Loucy (cell line): ENCODE measurements around the gene CD68.
A peak's percentile ranks its signal among the peaks of the same experiment; 100 is the strongest.

Experiments used
- H2AFZ ChIP-seq: fragments of 200-600 bp; sonication (generic); 2 replicates; pipeline ENCODE4 v1.6.0; 2016; ENCODE audit warnings: antibody characterized with exemption, mild to moderate bottlenecking, low read length, moderate library complexity
- H3F3A ChIP-seq: fragments of 200-600 bp; 2 replicates; pipeline ENCODE4 v1.6.0; 2016; ENCODE audit warnings: antibody characterized with exemption, low read depth, mild to moderate bottlenecking
- H3K27me3 ChIP-seq: fragments of 200-600 bp; sonication (generic); 2 replicates; pipeline ENCODE4 v1.6.1; 2014; ENCODE audit warnings: low read length, mild to moderate bottlenecking; ENCODE audit not compliant: insufficient read depth, poor library complexity, severe bottlenecking
- H3K36me3 ChIP-seq: fragments of 200-600 bp; sonication (generic); 2 replicates; pipeline ENCODE4 v1.6.1; 2016; ENCODE audit warnings: low read length; ENCODE audit not compliant: insufficient read depth
- H3K4me1 ChIP-seq: fragments of 200-600 bp; sonication (generic); 2 replicates; pipeline ENCODE4 v1.5.1; 2014; ENCODE audit warnings: low read length, mild to moderate bottlenecking; ENCODE audit not compliant: insufficient read depth, poor library complexity, severe bottlenecking
- H3K4me2 ChIP-seq: fragments of 200-600 bp; sonication (generic); 2 replicates; pipeline ENCODE4 v1.6.0; 2014; ENCODE audit warnings: antibody characterized with exemption, low read length, low read depth, mild to moderate bottlenecking; ENCODE audit not compliant: poor library complexity, severe bottlenecking
- H3K4me3 ChIP-seq: fragments of 200-600 bp; sonication (generic); 2 replicates; pipeline ENCODE4 v1.5.1; 2014; ENCODE audit warnings: low read length, mild to moderate bottlenecking, mixed read lengths; ENCODE audit not compliant: poor library complexity, severe bottlenecking
- H3K79me2 ChIP-seq: fragments of 200-600 bp; sonication (generic); 2 replicates; pipeline ENCODE4 v1.6.1; 2014; ENCODE audit warnings: low read length; ENCODE audit not compliant: insufficient read depth
- H3K9ac ChIP-seq: fragments of 200-600 bp; sonication (generic); 2 replicates; pipeline ENCODE4 v1.6.0; 2014; ENCODE audit warnings: mild to moderate bottlenecking, low read depth, low read length, moderate library complexity; ENCODE audit not compliant: poor library complexity, severe bottlenecking
- H3K9me2 ChIP-seq: fragments of 200-600 bp; sonication (generic); replicated peaks from 2 replicates; pipeline ENCODE4 v1.6.1; 2016; ENCODE audit warnings: low read depth, low read length, mixed read lengths
- H3K9me3 ChIP-seq: fragments of 200-600 bp; sonication (generic); 2 replicates; pipeline ENCODE4 v1.6.1; 2014; ENCODE audit warnings: mild to moderate bottlenecking, antibody characterized with exemption, low read length, low read depth; ENCODE audit not compliant: insufficient read depth
- H4K20me1 ChIP-seq: fragments of 200-600 bp; sonication (generic); 2 replicates; pipeline ENCODE4 v1.6.0; 2014; ENCODE audit warnings: antibody characterized with exemption, low read length, mild to moderate bottlenecking; ENCODE audit not compliant: insufficient read depth, poor library complexity, severe bottlenecking
- CTCF ChIP-seq: fragments of 200-600 bp; sonication (generic); conservative IDR thresholded peaks from 2 replicates; pipeline ENCODE4 v1.5.1; 2014; ENCODE audit warnings: mild to moderate bottlenecking, antibody characterized with exemption, low read length
- EZH2phosphoT487 ChIP-seq: fragments of 200-600 bp; IDR thresholded peaks from 2 replicates; pipeline ENCODE4 v1.6.1; 2018; ENCODE audit warnings: antibody characterized with exemption, mild to moderate bottlenecking, moderate library complexity, borderline replicate concordance

CD68 gene

GRCh38 chr17:7579834-7580603 is 581 bp downstream of the CD68 start:
- H3K4me3 ChIP-seq, result peak overlapping the region; percentile 2
- peaks cover 27% of the 10 kb centered on the region for H3F3A ChIP-seq
- TF ChIP-seq CTCF, result no peak
- no peak for TF ChIP-seq EZH2phosphoT487
- no peaks in the 10 kb centered on the region for H3K9me2 ChIP-seq
- H3K4me1 ChIP-seq, result peaks cover 45% of the 10 kb centered on the region
- H3K4me2 ChIP-seq, result peak overlapping the region; percentile 39
- peaks cover 72% of the 10 kb centered on the region for H3K79me2 ChIP-seq
- peaks cover 45% of the 10 kb centered on the region for H4K20me1 ChIP-seq
- H2AFZ ChIP-seq, result no peak overlapping the region
- H3K9ac ChIP-seq, result peak overlapping the region; percentile 29
- peaks cover 60% of the 10 kb centered on the region for H3K36me3 ChIP-seq
- no peaks in the 10 kb centered on the region for H3K27me3 ChIP-seq
- no peaks in the 10 kb centered on the region for H3K9me3 ChIP-seq

GRCh38 chr17:7580604-7581575 is 1.5 kb downstream of the CD68 start:
- H3K4me2 ChIP-seq, result no peak overlapping the region
- H4K20me1 ChIP-seq, result peaks cover 36% of the 10 kb centered on the region
- peaks cover 72% of the 10 kb centered on the region for H3K79me2 ChIP-seq
- H3K27me3 ChIP-seq, result no peaks in the 10 kb centered on the region
- peaks cover 51% of the 10 kb centered on the region for H3K36me3 ChIP-seq
- TF ChIP-seq CTCF (no peak), EZH2phosphoT487 (no peak)
- H3K9me3 ChIP-seq, result no peaks in the 10 kb centered on the region
- no peak overlapping the region for H3K4me3 ChIP-seq
- H3F3A ChIP-seq, result peaks cover 27% of the 10 kb centered on the region
- no peaks in the 10 kb centered on the region for H3K9me2 ChIP-seq
- H2AFZ ChIP-seq, result no peak overlapping the region
- H3K4me1 ChIP-seq, result peaks cover 38% of the 10 kb centered on the region
- H3K9ac ChIP-seq, result no peak overlapping the region

- H3K4me2 ChIP-seq, result peak overlapping the region; percentile 81
- peaks cover 59% of the 10 kb centered on the region for H3K79me2 ChIP-seq
- H3K4me1 ChIP-seq, result peaks cover 33% of the 10 kb centered on the region
Measured at GRCh38 chr17:7582396-7583252, 3.2 kb downstream of the CD68 start.

More at GRCh38 chr17:7582396-7583252, 3.2 kb downstream of the CD68 start:
- Histone ChIP-seq H3K9ac (peak overlapping the region; percentile 95), H3K27me3 (no peaks in the 10 kb centered on the region), H3K9me2 (no peaks in the 10 kb centered on the region), H3K4me3 (peak overlapping the region; percentile 96), H3K9me3 (no peaks in the 10 kb centered on the region), H2AFZ (no peak overlapping the region), H3F3A (peaks cover 18% of the 10 kb centered on the region), H4K20me1 (peaks cover 19% of the 10 kb centered on the region), H3K36me3 (peaks cover 34% of the 10 kb centered on the region)
- no peak for TF ChIP-seq CTCF
- TF ChIP-seq EZH2phosphoT487, result no peak
